ENCODE measurements around the gene KDM5B. TPM values are rescaled to one million over a fixed set of nuclear protein-coding genes. Genes with fewer than 3 reads are reported as not detected.

KDM5B gene
- total and polyA plus RNA-seq, 9 of the 15 experiments (the other 6 are each of a cell fraction or from before 2014, with no cell fraction given): 15.4 to 90.6 (median 57.1) TPM

DNA sequence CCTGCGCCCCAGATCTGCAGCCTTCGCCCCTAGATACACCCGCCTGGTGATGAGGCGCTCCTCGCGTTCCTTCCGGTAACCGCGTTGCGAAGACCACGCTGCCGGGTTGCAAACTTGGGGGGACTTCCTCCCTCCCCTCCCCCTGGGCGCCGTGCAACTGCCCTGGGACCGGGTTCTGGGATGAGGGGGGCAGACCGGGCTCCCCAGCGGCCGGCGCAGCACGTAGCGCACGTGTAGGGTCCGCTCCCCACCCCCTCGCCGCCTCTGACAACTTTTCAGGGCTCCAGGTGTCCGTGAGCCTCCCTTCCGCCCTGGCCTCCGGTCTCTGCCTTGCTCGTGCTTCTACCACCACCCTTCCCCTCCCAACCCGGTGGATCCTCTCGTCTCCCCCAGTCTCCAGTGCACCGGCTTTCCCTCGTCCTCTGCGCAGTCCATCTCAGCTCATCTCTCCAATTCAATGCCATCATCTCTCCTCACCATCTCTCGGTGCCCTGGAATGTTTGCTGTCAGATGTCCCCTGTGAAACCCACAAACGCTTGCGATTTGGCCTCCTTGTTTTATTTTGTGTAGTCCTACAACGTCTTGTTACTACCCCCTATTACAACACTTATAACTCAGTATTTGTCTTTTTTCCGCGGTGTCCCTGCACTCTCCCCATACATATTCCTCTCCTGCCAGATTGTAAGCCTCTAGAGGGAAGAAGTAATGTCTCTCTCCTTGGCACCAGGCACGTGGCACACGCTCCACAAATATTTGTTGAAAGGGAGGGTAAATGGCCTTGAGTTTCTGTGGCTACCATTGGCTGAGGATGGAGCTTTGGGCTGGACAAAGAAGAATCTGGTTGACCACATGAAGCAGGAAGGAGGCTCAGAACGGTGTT lies 3.3 kb upstream of the KDM5B start (continued):
- TF ChIP-seq ZC3H11A (IDR thresholded peaks at IDR 0.05; ENCODE audit: low read depth, low read length): no peak
- no peak for TF ChIP-seq REST (IDR thresholded peaks at IDR 0.05; ENCODE audit: borderline replicate concordance)
- TF ChIP-seq REST (CRISPR knock-in tag; IDR thresholded peaks at IDR 0.05; ENCODE audit: low read depth): no peak
- no peak for TF ChIP-seq NFATC3 (IDR thresholded peaks at IDR 0.05)
- no peak for TF ChIP-seq BRF1 (IDR thresholded peaks at IDR 0.05; ENCODE audit: borderline replicate concordance, extremely low read depth, insufficient read length)
- no peak for TF ChIP-seq RAD51 (IDR thresholded peaks at IDR 0.05; ENCODE audit: borderline replicate concordance, low read depth)
- TF ChIP-seq BRD4 (IDR thresholded peaks at IDR 0.05): no peak
- TF ChIP-seq ATF1 (CRISPR knock-in tag; IDR thresholded peaks at IDR 0.05): no peak
- TF ChIP-seq ATF1 (tag; IDR thresholded peaks at IDR 0.05): no peak
- TF ChIP-seq SMARCB1 (IDR thresholded peaks at IDR 0.05; ENCODE audit: insufficient read length, low read depth): no peak
- TF ChIP-seq CTCF (IDR thresholded peaks at IDR 0.05 in 2 of 3, conservative IDR thresholded peaks at IDR 0.05 in 1 of 3; ENCODE audit: insufficient read depth in 2 of 3, low read depth in 1 of 3, low read length in 3 of 3): no peak
- TF ChIP-seq PYGO2 (tag; IDR thresholded peaks at IDR 0.05): no peak
- TF ChIP-seq, protein P1, sequence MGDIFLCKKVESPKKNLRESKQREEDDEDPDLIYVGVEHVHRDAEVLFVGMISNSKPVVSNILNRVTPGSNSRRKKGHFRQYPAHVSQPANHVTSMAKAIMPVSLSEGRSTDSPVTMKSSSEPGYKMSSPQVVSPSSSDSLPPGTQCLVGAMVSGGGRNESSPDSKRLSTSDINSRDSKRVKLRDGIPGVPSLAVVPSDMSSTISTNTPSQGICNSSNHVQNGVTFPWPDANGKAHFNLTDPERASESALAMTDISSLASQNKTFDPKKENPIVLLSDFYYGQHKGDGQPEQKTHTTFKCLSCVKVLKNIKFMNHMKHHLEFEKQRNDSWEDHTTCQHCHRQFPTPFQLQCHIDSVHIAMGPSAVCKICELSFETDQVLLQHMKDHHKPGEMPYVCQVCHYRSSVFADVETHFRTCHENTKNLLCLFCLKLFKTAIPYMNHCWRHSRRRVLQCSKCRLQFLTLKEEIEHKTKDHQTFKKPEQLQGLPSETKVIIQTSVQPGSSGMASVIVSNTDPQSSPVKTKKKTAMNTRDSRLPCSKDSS (IDR thresholded peaks at IDR 0.05; ENCODE audit: low read depth, partially characterized antibody): no peak
- TF ChIP-seq, protein P2, sequence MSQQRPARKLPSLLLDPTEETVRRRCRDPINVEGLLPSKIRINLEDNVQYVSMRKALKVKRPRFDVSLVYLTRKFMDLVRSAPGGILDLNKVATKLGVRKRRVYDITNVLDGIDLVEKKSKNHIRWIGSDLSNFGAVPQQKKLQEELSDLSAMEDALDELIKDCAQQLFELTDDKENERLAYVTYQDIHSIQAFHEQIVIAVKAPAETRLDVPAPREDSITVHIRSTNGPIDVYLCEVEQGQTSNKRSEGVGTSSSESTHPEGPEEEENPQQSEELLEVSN (IDR thresholded peaks at IDR 0.05; ENCODE audit: borderline replicate concordance in 1 of 2, extremely low read depth in 1 of 2, insufficient read depth in 1 of 2, insufficient read length in 1 of 2, low read depth in 1 of 2, low read length in 1 of 2, poor library complexity in 1 of 2, severe bottlenecking in 1 of 2): peak; percentile 41 to 58
- no peak for TF ChIP-seq ELF4 (CRISPR knock-in tag; IDR thresholded peaks at IDR 0.05)

All from K562 (cell line).